PFSK-1 (cell line): ENCODE results near the gene USP36.

Experiments
- FOXP2 ChIP-seq: optimal IDR thresholded peaks from 2 replicates; pipeline ENCODE3; 2011; ENCODE audit warnings: borderline replicate concordance, control low read depth, inconsistent platforms; ENCODE audit not compliant: insufficient read depth; ENCODE audit errors: extremely low read length, extremely low read depth
- POLR2AphosphoS5 ChIP-seq: IDR thresholded peaks from 2 replicates; pipeline ENCODE4 v1.6.1; 2012; ENCODE audit warnings: low read depth, mild to moderate bottlenecking, control low read depth, low read length, moderate library complexity
- REST ChIP-seq, 2 experiments: IDR thresholded peaks; 2 replicates each; pipeline versions ENCODE4 v1.6.1 to v1.8.0; 2011 to 2012; ENCODE audit warnings: low read depth in 2 of 2, low read length in 2 of 2, control low read depth in 1 of 2, inconsistent platforms in 1 of 2, mild to moderate bottlenecking in 1 of 2, moderate library complexity in 1 of 2; ENCODE audit not compliant: insufficient read depth in 1 of 2
- TAF1 ChIP-seq: IDR thresholded peaks from 2 replicates; pipeline ENCODE4 v1.6.1; 2012; ENCODE audit warnings: low read length, control low read depth, borderline replicate concordance; ENCODE audit not compliant: insufficient read depth

- TF ChIP-seq TAF1: no peak
- TF ChIP-seq POLR2AphosphoS5: no peak
- no peak for TF ChIP-seq FOXP2
- TF ChIP-seq REST (IDR thresholded peaks at IDR 0.05; ENCODE audit: insufficient read depth in 1 of 2, low read depth in 2 of 2, low read length in 2 of 2): no peak
Measured at GRCh38 chr17:78805301-78805700, 35.3 kb downstream of the USP36 start.
